ENCODE results near the gene PPIH. TPM values are rescaled to one million over a fixed set of nuclear protein-coding genes. Genes with fewer than 3 reads are reported as not detected.
"Not testable (repeated sequence)": the region's sequence is repeated elsewhere in the genome, so short reads cannot be mapped to it uniquely, and the experiment has no call there.

Gene PPIH
- total RNA-seq, 2 donors from 2014 or later: 12.0 to 38.0 TPM

DNA sequence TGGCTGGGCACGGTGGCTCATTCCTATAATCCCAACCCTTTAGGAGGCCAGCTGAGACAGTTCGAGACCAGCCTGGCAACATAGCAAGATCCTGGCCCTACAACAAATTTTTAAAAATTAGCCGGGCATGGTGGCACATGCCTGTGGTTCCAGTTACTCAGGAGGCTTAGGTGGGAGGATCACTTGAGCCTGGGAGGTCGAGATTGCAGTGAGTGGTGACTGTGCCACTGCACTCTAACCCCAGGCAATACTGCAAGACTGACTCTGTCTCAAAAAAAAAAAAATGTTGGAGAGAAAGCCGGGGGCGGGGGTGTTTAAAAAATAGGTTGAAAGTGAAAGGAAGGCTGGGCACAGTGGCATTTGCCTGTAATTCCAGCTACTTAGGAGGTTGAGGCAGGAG, 65.3 kb downstream of the PPIH start:
- Histone ChIP-seq H3K4me3 (no peak overlapping the region), H3K36me3 (no peaks in the 10 kb centered on the region), H3K9me3 (no peaks in the 10 kb centered on the region), H3K27ac (no peak overlapping the region), H3K4me1 (ENCODE audit: control insufficient read depth in 1 of 2, low read depth in 2 of 2) (no peaks in the 10 kb centered on the region), H3K27me3 (replicated peaks; ENCODE audit: insufficient read depth) (no peaks in the 10 kb centered on the region)
- no peak for ATAC-seq (ENCODE audit: insufficient number of reproducible peaks, low FRiP score, low read depth)
- no peak for DNase-seq (ENCODE audit: low spot score)
- TF ChIP-seq, protein P1, sequence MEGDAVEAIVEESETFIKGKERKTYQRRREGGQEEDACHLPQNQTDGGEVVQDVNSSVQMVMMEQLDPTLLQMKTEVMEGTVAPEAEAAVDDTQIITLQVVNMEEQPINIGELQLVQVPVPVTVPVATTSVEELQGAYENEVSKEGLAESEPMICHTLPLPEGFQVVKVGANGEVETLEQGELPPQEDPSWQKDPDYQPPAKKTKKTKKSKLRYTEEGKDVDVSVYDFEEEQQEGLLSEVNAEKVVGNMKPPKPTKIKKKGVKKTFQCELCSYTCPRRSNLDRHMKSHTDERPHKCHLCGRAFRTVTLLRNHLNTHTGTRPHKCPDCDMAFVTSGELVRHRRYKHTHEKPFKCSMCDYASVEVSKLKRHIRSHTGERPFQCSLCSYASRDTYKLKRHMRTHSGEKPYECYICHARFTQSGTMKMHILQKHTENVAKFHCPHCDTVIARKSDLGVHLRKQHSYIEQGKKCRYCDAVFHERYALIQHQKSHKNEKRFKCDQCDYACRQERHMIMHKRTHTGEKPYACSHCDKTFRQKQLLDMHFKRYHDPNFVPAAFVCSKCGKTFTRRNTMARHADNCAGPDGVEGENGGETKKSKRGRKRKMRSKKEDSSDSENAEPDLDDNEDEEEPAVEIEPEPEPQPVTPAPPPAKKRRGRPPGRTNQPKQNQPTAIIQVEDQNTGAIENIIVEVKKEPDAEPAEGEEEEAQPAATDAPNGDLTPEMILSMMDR (IDR thresholded peaks at IDR 0.05): no peak

DNA sequence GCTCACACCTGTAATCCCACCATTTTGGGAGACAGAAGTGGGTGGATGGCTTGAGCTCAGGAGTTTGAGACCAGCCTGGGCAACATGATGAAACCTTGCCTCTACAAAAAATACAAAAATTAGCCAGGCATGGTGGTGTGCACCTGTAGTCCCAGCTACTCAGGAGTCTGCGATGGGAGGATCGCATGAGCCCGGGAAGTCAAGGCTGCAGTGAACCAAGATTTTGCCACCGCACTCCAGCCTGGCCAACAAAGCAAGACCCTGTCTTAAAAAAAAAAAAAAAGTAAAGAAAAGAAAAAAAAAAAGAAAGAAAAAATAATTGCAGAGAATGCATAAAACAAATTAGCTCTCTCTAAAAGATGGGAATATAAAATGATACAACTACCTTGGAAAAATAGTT, 67.6 kb downstream of the PPIH start:
- DNase-seq (ENCODE audit: low spot score); H3K4me1 ChIP-seq (ENCODE audit: control insufficient read depth in 1 of 2, low read depth in 2 of 2); H3K27ac ChIP-seq; H3K9me3 ChIP-seq; H3K4me3 ChIP-seq; H3K36me3 ChIP-seq; ATAC-seq (ENCODE audit: insufficient number of reproducible peaks, low FRiP score, low read depth); H3K27me3 ChIP-seq (replicated peaks; ENCODE audit: insufficient read depth): not testable (repeated sequence)

Other genes with a start within 250 kb of the PPIH start
- 1 to 10 TPM in 1 of 2 donors, not detected in 1; 1.9 TPM for gene ZMYND12, start 202.4 kb upstream of the PPIH start, total RNA-seq
- gene PPCS, start 201.9 kb upstream of the PPIH start, total RNA-seq: 10 to 100 TPM; 46.0 to 53.3 TPM
- 1 to 10 TPM; 3.0 to 4.9 TPM for gene CCDC30, start 195.1 kb upstream of the PPIH start, total RNA-seq
- 100 to 1,000 TPM; 301 to 392 TPM for gene YBX1, start 24.0 kb downstream of the PPIH start, total RNA-seq
- gene CLDN19, start 81.8 kb downstream of the PPIH start, total RNA-seq: under 1 TPM; 0.14 to 0.49 TPM
- gene P3H1, start 108.6 kb downstream of the PPIH start, total RNA-seq: 10 to 100 TPM; 42.9 to 47.6 TPM
- 1 to 10 TPM; 4.1 to 4.3 TPM for gene C1orf50, start 108.8 kb downstream of the PPIH start, total RNA-seq
- under 1 TPM; 0.27 to 0.35 TPM for gene TMEM269, start 126.6 kb downstream of the PPIH start, total RNA-seq
- 10 to 100 TPM in 1 of 2 donors, 1 to 10 TPM in 1; 7.0 to 18.0 TPM for gene ERMAP, start 158.7 kb downstream of the PPIH start, total RNA-seq
- 10 to 100 TPM; 10.2 to 20.9 TPM for gene SVBP, start 159.0 kb downstream of the PPIH start, total RNA-seq
- gene ZNF691, start 188.2 kb downstream of the PPIH start, total RNA-seq: 10 to 100 TPM in 1 of 2 donors, 1 to 10 TPM in 1; 4.4 to 19.8 TPM